EH (cell line): ENCODE measurements around the gene MPRIP.
"Not testable (repeated sequence)": the region's sequence is repeated elsewhere in the genome, so short reads cannot be mapped to it uniquely, and the experiment has no call there.

ENCODE experiments used
- DNase-seq: peaks from one replicate; pipeline ENCODE4 v3.0.0-alpha.2; 2015; ENCODE audit warnings: low read depth

The MPRIP gene

GRCh38 chr17:17011043-17011907 is 31.0 kb upstream of the MPRIP start:
- DNase-seq: peak; percentile 98

GRCh38 chr17:17013828-17014747 is 28.2 kb upstream of the MPRIP start:
- DNase-seq: not testable (repeated sequence)

GRCh38 chr17:17014748-17015124 is 27.5 kb upstream of the MPRIP start:
- DNase-seq: not testable (repeated sequence)

- no peak for DNase-seq
These were observed 27.0 kb upstream of the MPRIP start for GRCh38 chr17:17015230-17015629.

- DNase-seq: not testable (repeated sequence)
These were observed 25.8 kb upstream of the MPRIP start for GRCh38 chr17:17016199-17017197.

GRCh38 chr17:17017343-17018014 is 24.8 kb upstream of the MPRIP start:
- no peak for DNase-seq

- no peak for DNase-seq
These were observed 24.2 kb upstream of the MPRIP start for GRCh38 chr17:17018021-17018441.

- no peak for DNase-seq
These were observed 23.4 kb upstream of the MPRIP start for GRCh38 chr17:17018612-17019429.

GRCh38 chr17:17019430-17019762 is 22.9 kb upstream of the MPRIP start:
- no peak for DNase-seq

- DNase-seq: no peak
These were observed 22.3 kb upstream of the MPRIP start for GRCh38 chr17:17019891-17020456.

GRCh38 chr17:17020821-17021193 is 21.4 kb upstream of the MPRIP start:
- no peak for DNase-seq

- peak; percentile 76 for DNase-seq
These were observed 20.9 kb upstream of the MPRIP start for GRCh38 chr17:17021194-17021863.

- no peak for DNase-seq
These were observed 20.2 kb upstream of the MPRIP start for GRCh38 chr17:17022011-17022410.

- DNase-seq: no peak
These were observed 19.8 kb upstream of the MPRIP start for GRCh38 chr17:17022456-17022855.

- DNase-seq: no peak
These were observed 17.4 kb upstream of the MPRIP start for GRCh38 chr17:17024778-17025300.

- DNase-seq: no peak
These were observed 16.6 kb upstream of the MPRIP start for GRCh38 chr17:17025621-17026020.

- no peak for DNase-seq
These were observed 16.1 kb upstream of the MPRIP start for GRCh38 chr17:17026163-17026562.

- no peak for DNase-seq
These were observed 14.7 kb upstream of the MPRIP start for GRCh38 chr17:17027442-17028058.
